Neural cell (in vitro differentiated cells): ENCODE measurements around the gene HIP1. TPM values are rescaled to one million over a fixed set of nuclear protein-coding genes. Genes with fewer than 3 reads are reported as not detected.

Source experiments
- H2AFZ ChIP-seq: fragments of 200-600, 300-800 bp; sonication (generic), shearing (Covaris generic); 2 replicates; pipeline ENCODE4 v1.6.0; 2014; ENCODE audit warnings: low read depth, mild to moderate bottlenecking, antibody characterized with exemption, low read length, moderate library complexity
- H3F3A ChIP-seq: fragments of 200-600 bp; shearing (Covaris generic); 2 replicates; pipeline ENCODE4 v1.6.1; 2016; ENCODE audit warnings: mild to moderate bottlenecking, moderate library complexity, mixed read lengths, antibody characterized with exemption, low read length; ENCODE audit not compliant: insufficient read depth, poor library complexity, severe bottlenecking
- H3K27ac ChIP-seq: fragments of 200-600, 300-800 bp; sonication (generic), shearing (Covaris generic); 2 replicates; pipeline ENCODE4 v1.5.1; 2014; ENCODE audit warnings: mild to moderate bottlenecking, low read length, moderate library complexity
- H3K27me3 ChIP-seq: fragments of 300-800, 200-600 bp; sonication (generic), shearing (Covaris generic); 2 replicates; pipeline ENCODE4 v1.6.0; 2014; ENCODE audit warnings: mild to moderate bottlenecking, low read depth, low read length, moderate library complexity; ENCODE audit not compliant: insufficient read depth
- H3K36me3 ChIP-seq: fragments of 300-800, 200-600 bp; sonication (generic), shearing (Covaris generic); 2 replicates; pipeline ENCODE4 v1.5.1; 2014; ENCODE audit warnings: mild to moderate bottlenecking, antibody characterized with exemption, low read length, moderate library complexity; ENCODE audit not compliant: insufficient read depth
- H3K4me2 ChIP-seq: fragments of 300-800, 200-600 bp; sonication (generic), shearing (Covaris generic); 2 replicates; pipeline ENCODE4 v1.6.0; 2014; ENCODE audit warnings: mild to moderate bottlenecking, low read length
- H3K4me3 ChIP-seq: fragments of 300-800, 200-600 bp; sonication (generic), shearing (Covaris generic); 2 replicates; pipeline ENCODE4 v1.5.1; 2014; ENCODE audit warnings: mild to moderate bottlenecking, low read length, moderate library complexity
- H3K79me2 ChIP-seq: fragments of 200-600 bp; shearing (Covaris generic); replicated peaks from 2 replicates; pipeline ENCODE4 v1.6.0; 2014; ENCODE audit warnings: mild to moderate bottlenecking, low read length, moderate library complexity; ENCODE audit not compliant: insufficient read depth
- H3K9ac ChIP-seq: fragments of 300-800, 200-600 bp; sonication (generic), shearing (Covaris generic); 2 replicates; pipeline ENCODE4 v1.6.1; 2016; ENCODE audit warnings: mild to moderate bottlenecking, low read length, mixed read lengths
- H3K9me2 ChIP-seq: fragments of 200-600 bp; shearing (Covaris generic); 2 replicates; pipeline ENCODE4 v1.6.1; 2016; ENCODE audit warnings: mild to moderate bottlenecking, low read length, mixed read lengths; ENCODE audit not compliant: insufficient read depth
- H3K9me3 ChIP-seq: fragments of 200-600, 300-800 bp; sonication (generic), shearing (Covaris generic); 2 replicates; pipeline ENCODE4 v1.6.1; 2016; ENCODE audit warnings: mild to moderate bottlenecking, mixed run types, low read length, moderate library complexity, mixed read lengths
- H4K20me1 ChIP-seq: fragments of 200-600 bp; shearing (Covaris generic); 2 replicates; pipeline ENCODE4 v1.6.1; 2016; ENCODE audit warnings: mild to moderate bottlenecking, mixed run types; ENCODE audit not compliant: insufficient read depth
- CTCF ChIP-seq: fragments of 450-650 bp; IDR thresholded peaks from 2 replicates; pipeline ENCODE4 v1.5.1; 2014; ENCODE audit warnings: antibody characterized with exemption, mild to moderate bottlenecking, moderate library complexity; ENCODE audit not compliant: poor library complexity, severe bottlenecking
- EP300 ChIP-seq: fragments of 450-650 bp; conservative IDR thresholded peaks from 2 replicates; pipeline ENCODE4 v1.6.1; 2014; ENCODE audit warnings: antibody characterized with exemption, mild to moderate bottlenecking, moderate library complexity; ENCODE audit not compliant: poor library complexity, severe bottlenecking
- EZH2 ChIP-seq: fragments of 200-600, 300-800 bp; shearing (Covaris generic), sonication (generic); IDR thresholded peaks from 2 replicates; pipeline ENCODE4 v1.6.1; 2014; ENCODE audit warnings: antibody characterized with exemption, low read length, borderline replicate concordance, mild to moderate bottlenecking; ENCODE audit not compliant: insufficient read depth, poor library complexity, severe bottlenecking
- MXI1 ChIP-seq: fragments of 450-650 bp; conservative IDR thresholded peaks from 2 replicates; pipeline ENCODE4 v1.6.1; 2014; ENCODE audit warnings: antibody characterized with exemption, mild to moderate bottlenecking; ENCODE audit not compliant: poor library complexity, severe bottlenecking
- POLR2AphosphoS5 ChIP-seq: IDR thresholded peaks from 2 replicates; pipeline ENCODE4 v1.6.1; 2012
- RAD21 ChIP-seq: fragments of 450-650 bp; conservative IDR thresholded peaks from 2 replicates; pipeline ENCODE4 v1.6.1; 2014; ENCODE audit warnings: antibody characterized with exemption, mild to moderate bottlenecking, moderate library complexity
- REST ChIP-seq: IDR thresholded peaks from 2 replicates; pipeline ENCODE4 v1.6.1; 2012; ENCODE audit warnings: borderline replicate concordance
- SMC3 ChIP-seq: fragments of 450-650 bp; conservative IDR thresholded peaks from 2 replicates; pipeline ENCODE4 v1.6.1; 2014; ENCODE audit warnings: antibody characterized with exemption, mild to moderate bottlenecking, moderate library complexity; ENCODE audit not compliant: poor library complexity
- TAF1 ChIP-seq: IDR thresholded peaks from 2 replicates; pipeline ENCODE4 v1.6.1; 2012; ENCODE audit warnings: low read depth
- polyA plus RNA-seq: library from polyadenylated mRNA; depleted of rRNA; stranded (reverse); fragments of >200 nt; gene quantifications from 2 replicates; pipeline ENCODE4 v1.2.3, GENCODE V29; 2014

The HIP1 gene
- polyA plus RNA-seq, 1 donor from 2014 or later = 12.9 TPM

- H3K9ac ChIP-seq = no peak overlapping the region
- H4K20me1 ChIP-seq = no peaks in the 10 kb centered on the region
- H3K27me3 ChIP-seq = no peaks in the 10 kb centered on the region
- H3F3A ChIP-seq = no peaks in the 10 kb centered on the region
- H3K4me3 ChIP-seq = no peak overlapping the region
- H3K9me3 ChIP-seq = no peaks in the 10 kb centered on the region
- H3K4me2 ChIP-seq = no peak overlapping the region
- H3K36me3 ChIP-seq = no peaks in the 10 kb centered on the region
- TF ChIP-seq CTCF = no peak
- no peaks in the 10 kb centered on the region for H3K9me2 ChIP-seq
- no peak overlapping the region for H3K27ac ChIP-seq
- H2AFZ ChIP-seq = no peak overlapping the region
- no peaks in the 10 kb centered on the region for H3K79me2 ChIP-seq
Observed at GRCh38 chr7:75567948-75568595, 170.7 kb downstream of the HIP1 start.

GRCh38 chr7:75565132-75565837 is 173.5 kb downstream of the HIP1 start:
- no peaks in the 10 kb centered on the region for H3K79me2 ChIP-seq
- no peaks in the 10 kb centered on the region for H3F3A ChIP-seq
- TF ChIP-seq EZH2 (no peak), SMC3 (no peak), MXI1 (no peak), EP300 (no peak), POLR2AphosphoS5 (no peak), CTCF (no peak), TAF1 (no peak), RAD21 (no peak), REST (no peak)
- H3K9ac ChIP-seq = no peak overlapping the region
- H3K27ac ChIP-seq = no peak overlapping the region
- H3K36me3 ChIP-seq = no peaks in the 10 kb centered on the region
- no peak overlapping the region for H3K4me3 ChIP-seq
- H2AFZ ChIP-seq = no peak overlapping the region
- no peaks in the 10 kb centered on the region for H4K20me1 ChIP-seq
- H3K27me3 ChIP-seq = no peaks in the 10 kb centered on the region
- H3K4me2 ChIP-seq = no peak overlapping the region
- H3K9me3 ChIP-seq = no peaks in the 10 kb centered on the region
- no peaks in the 10 kb centered on the region for H3K9me2 ChIP-seq
